IMR-90 (cell line): Measurements from ENCODE around the gene IQGAP2. TPM values are rescaled to one million over a fixed set of nuclear protein-coding genes. Genes with fewer than 3 reads are reported as not detected.

Experiments used
- ATAC-seq: fragments of 200-7000 bp; cut with Tn5 transposase; 2 replicates; pipeline ENCODE4 v1.9.1; 2020; ENCODE audit warnings: low read depth, mild to moderate bottlenecking, moderate library complexity
- BruUV-seq: library from RNA; stranded (reverse); fragments of 400-500 nt; replicated peaks from 2 replicates; lab custom pipeline; 2021; lab: Mats Ljungman, UMichigan
- CTCF ChIA-PET: fragments of 300-600 bp; formaldehyde crosslinking; extraction: SDS; loops from one replicate; lab custom pipeline; 2021; ENCODE audit warnings: antibody characterized with exemption; lab: Yijun Ruan, JAX
- POLR2A ChIA-PET: fragments of 300-600 bp; sonication (Branson Sonifier 250); formaldehyde crosslinking; loops from one replicate; lab custom pipeline; 2022; ENCODE audit warnings: antibody characterized with exemption; ENCODE audit not compliant: unreplicated experiment; lab: Charles Lee
- DNase-seq: peaks from one replicate; pipeline ENCODE4 v3.0.0; 2013
- H2AFZ ChIP-seq: replicated peaks from 2 replicates; pipeline ENCODE3; 2013; ENCODE audit warnings: low read length, mild to moderate bottlenecking; ENCODE audit not compliant: poor library complexity
- H2AK5ac ChIP-seq: 2 replicates; pipeline ENCODE4 v1.6.1; 2013; ENCODE audit warnings: low read depth, low read length, inconsistent platforms
- H2AK9ac ChIP-seq: replicated peaks from 2 replicates; pipeline ENCODE3; 2013; ENCODE audit warnings: mild to moderate bottlenecking, low read depth, low read length, moderate library complexity; ENCODE audit not compliant: poor library complexity
- H2BK120ac ChIP-seq: 2 replicates; pipeline ENCODE4 v1.6.1; 2013; ENCODE audit warnings: low read depth, low read length, inconsistent platforms
- H2BK15ac ChIP-seq: 3 replicates; pipeline ENCODE4 v1.6.1; 2013; ENCODE audit warnings: low read depth, low read length, inconsistent platforms
- H2BK20ac ChIP-seq: 2 replicates; pipeline ENCODE4 v1.6.1; 2013; ENCODE audit warnings: low read depth, mild to moderate bottlenecking, inconsistent platforms, low read length, moderate library complexity
- H2BK5ac ChIP-seq: 2 replicates; pipeline ENCODE4 v1.6.1; 2013; ENCODE audit warnings: mild to moderate bottlenecking, low read depth, low read length, inconsistent platforms; ENCODE audit not compliant: poor library complexity, severe bottlenecking
- H3K14ac ChIP-seq: replicated peaks from 2 replicates; pipeline ENCODE4 v1.6.1; 2013; ENCODE audit warnings: low read depth, low read length, inconsistent platforms
- H3K18ac ChIP-seq: 2 replicates; pipeline ENCODE4 v1.6.1; 2013; ENCODE audit warnings: low read depth, low read length, control low read depth
- H3K23ac ChIP-seq: 2 replicates; pipeline ENCODE4 v1.6.1; 2013; ENCODE audit warnings: low read depth, low read length, inconsistent platforms
- H3K27ac ChIP-seq: 2 replicates; pipeline ENCODE4 v1.5.1; 2013; ENCODE audit warnings: mild to moderate bottlenecking, control low read depth, low read length; ENCODE audit not compliant: insufficient read depth
- H3K27me3 ChIP-seq: 2 replicates; pipeline ENCODE4 v1.6.1; 2013; ENCODE audit warnings: low read length; ENCODE audit not compliant: control insufficient read depth, insufficient read depth
- H3K36me3 ChIP-seq: 2 replicates; pipeline ENCODE4 v1.6.1; 2013; ENCODE audit warnings: low read length, mixed read lengths; ENCODE audit not compliant: control insufficient read depth, insufficient read depth
- H3K4ac ChIP-seq: 2 replicates; pipeline ENCODE4 v1.6.1; 2013; ENCODE audit warnings: low read depth, low read length, inconsistent platforms
- H3K4me1 ChIP-seq: 2 replicates; pipeline ENCODE4 v1.6.1; 2013; ENCODE audit warnings: low read length, mixed read lengths; ENCODE audit not compliant: control insufficient read depth, insufficient read depth
- H3K4me2 ChIP-seq: 2 replicates; pipeline ENCODE4 v1.6.1; 2013; ENCODE audit warnings: low read depth, mild to moderate bottlenecking, control low read depth, low read length, moderate library complexity
- H3K4me3 ChIP-seq: 2 replicates; pipeline ENCODE4 v1.5.1; 2013; ENCODE audit warnings: low read depth, mild to moderate bottlenecking, control low read depth, low read length, moderate library complexity; ENCODE audit not compliant: insufficient read depth
- H3K56ac ChIP-seq: 2 replicates; pipeline ENCODE4 v1.6.1; 2013; ENCODE audit warnings: low read length, inconsistent platforms; ENCODE audit not compliant: insufficient read depth; ENCODE audit errors: extremely low read depth
- H3K79me1 ChIP-seq, 2 experiments: 2 replicates each; pipeline ENCODE4 v1.6.1; 2013; ENCODE audit warnings: low read length in 2 of 2, inconsistent platforms in 1 of 2, low read depth in 1 of 2
- H3K9ac ChIP-seq: 2 replicates; pipeline ENCODE4 v1.6.1; 2013; ENCODE audit warnings: low read depth, low read length, control low read depth
- H3K9me1 ChIP-seq: 2 replicates; pipeline ENCODE4 v1.6.1; 2013; ENCODE audit warnings: low read length, inconsistent platforms; ENCODE audit not compliant: insufficient read depth
- H3K9me3 ChIP-seq: 2 replicates; pipeline ENCODE4 v1.6.1; 2013; ENCODE audit warnings: low read length; ENCODE audit not compliant: control insufficient read depth, insufficient read depth
- H4K20me1 ChIP-seq: 2 replicates; pipeline ENCODE4 v1.6.1; 2013; ENCODE audit warnings: low read length, inconsistent platforms; ENCODE audit not compliant: insufficient read depth
- H4K5ac ChIP-seq: 2 replicates; pipeline ENCODE4 v1.6.1; 2013; ENCODE audit warnings: mild to moderate bottlenecking, low read depth, low read length, control low read depth
- H4K8ac ChIP-seq, 2 experiments: 2 replicates each; pipeline ENCODE4 v1.6.1; 2013; ENCODE audit warnings: low read depth in 2 of 2, low read length in 2 of 2, control low read depth in 1 of 2, inconsistent platforms in 1 of 2
- H4K91ac ChIP-seq: 2 replicates; pipeline ENCODE4 v1.6.1; 2013; ENCODE audit warnings: low read depth, low read length, inconsistent platforms; ENCODE audit not compliant: insufficient read depth
- BHLHE40 ChIP-seq: fragments of 150-350 bp; IDR thresholded peaks from 2 replicates; pipeline ENCODE4 v1.6.1; 2016; ENCODE audit warnings: mild to moderate bottlenecking, low read depth, low read length
- MAFK ChIP-seq: IDR thresholded peaks from 2 replicates; pipeline ENCODE4 v1.6.1; 2012; ENCODE audit warnings: low read depth, low read length, improper control_type of control experiment
- MAZ ChIP-seq: IDR thresholded peaks from 2 replicates; pipeline ENCODE4 v1.6.1; 2012; ENCODE audit warnings: low read depth, mild to moderate bottlenecking, low read length, improper control_type of control experiment, moderate library complexity, borderline replicate concordance
- RFX5 ChIP-seq: IDR thresholded peaks from 2 replicates; pipeline ENCODE4 v1.8.0; 2012; ENCODE audit warnings: low read depth, mild to moderate bottlenecking, low read length, moderate library complexity
- SMC3 ChIP-seq: fragments of 150-350 bp; IDR thresholded peaks from 2 replicates; pipeline ENCODE4 v1.6.1; 2016; ENCODE audit warnings: low read depth, mild to moderate bottlenecking, antibody characterized with exemption, low read length, moderate library complexity
- WGBS, 2 experiments: methylation state at CpG; one replicate each; pipeline versions ENCODE4 v1.1.5 to v1.1.7; 2013; ENCODE audit warnings: missing lambda C conversion rate in 2 of 2; ENCODE audit not compliant: insufficient read length in 1 of 2; ENCODE audit errors: extremely low coverage in 2 of 2; 5-methylcytosine and 5-hydroxymethylcytosine counted together
- dilution Hi-C: fragments of 300-500 bp; cut with HindIII; formaldehyde crosslinking; loops from one replicate; pipeline ENCODE4 v1.14.3; 2018; ENCODE audit warnings: low sequenced_read_pairs; ENCODE audit not compliant: unreplicated experiment
- in situ Hi-C: fragments of 300-500 bp; cut with MboI; formaldehyde crosslinking; loops from 3 replicates; pipeline ENCODE4 v1.14.3; 2019; ENCODE audit warnings: low sequenced_read_pairs, inconsistent platforms, mixed read lengths
- intact Hi-C: fragments of 100-400 bp; cut with micrococcal nuclease; formaldehyde crosslinking; loops from 2 replicates; pipeline ENCODE4 v1.10.0; 2022
- polyA plus RNA-seq, 3 experiments: library from polyadenylated mRNA; depleted of rRNA; stranded (reverse); fragments of >200 nt; gene quantifications; 2 replicates each; pipeline ENCODE4 v1.2.3, GENCODE V29; 2012; ENCODE audit warnings: low replicate concordance in 1 of 3
- total RNA-seq: library from RNA; depleted of rRNA; stranded (reverse); fragments of >200 nt; gene quantifications from 2 replicates; pipeline ENCODE4 v1.2.3, GENCODE V29; 2012

IQGAP2 gene
- total and polyA plus RNA-seq, 2 of the 4 experiments (the other 2 are of a cell fraction), result 0.21 to 0.36 TPM

DNA sequence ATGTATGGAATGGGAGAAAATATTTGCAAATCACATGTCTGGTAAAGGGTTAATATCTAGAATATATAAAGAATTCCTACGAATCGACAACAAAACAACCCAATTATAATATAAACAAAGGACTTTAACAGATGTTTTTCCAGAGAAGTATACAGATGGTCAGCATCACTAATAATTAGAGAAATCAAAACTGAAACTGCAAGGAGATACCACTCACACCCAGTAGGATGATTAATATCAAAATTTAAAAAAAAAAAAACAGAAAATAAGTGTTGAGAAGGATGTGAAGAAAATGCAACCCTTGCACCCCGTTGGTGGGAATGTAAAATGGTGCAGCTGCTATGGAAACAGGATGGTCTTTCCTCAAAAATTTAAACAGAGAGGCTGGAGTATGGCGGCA lies 278.2 kb downstream of the IQGAP2 start:
- H2BK5ac ChIP-seq, result no peak overlapping the region
- H4K91ac ChIP-seq, result no peak overlapping the region
- no peaks in the 10 kb centered on the region for H3K79me1 ChIP-seq
- H2AK9ac ChIP-seq, result no peak overlapping the region
- POLR2A ChIA-PET, result no interaction called here
- ATAC-seq (no peak), DNase-seq (no peak)
- H2BK120ac ChIP-seq, result no peak overlapping the region
- H3K27ac ChIP-seq, result no peak overlapping the region
- no peaks in the 10 kb centered on the region for H3K36me3 ChIP-seq
- H3K18ac ChIP-seq, result no peak overlapping the region
- H3K14ac ChIP-seq, result no peak overlapping the region
- CTCF ChIA-PET, result no interaction called here
- H2BK15ac ChIP-seq, result no peak overlapping the region
- H3K9me3 ChIP-seq, result no peaks in the 10 kb centered on the region
- H3K27me3 ChIP-seq, result no peaks in the 10 kb centered on the region
- H3K23ac ChIP-seq, result no peak overlapping the region
- H3K4me1 ChIP-seq, result no peaks in the 10 kb centered on the region; the same call in 1 of the 2 replicates
- no peak overlapping the region for H2AFZ ChIP-seq
- H4K5ac ChIP-seq, result no peak overlapping the region
- no peak overlapping the region for H3K56ac ChIP-seq
- WGBS, 2 experiments, result no CpG with 5 or more reads among the region's 4 CpGs
- H3K9ac ChIP-seq, result no peak overlapping the region
- H3K4ac ChIP-seq, result no peak overlapping the region
- H2AK5ac ChIP-seq, result no peak overlapping the region
- peaks cover 4% of the 10 kb centered on the region for H3K9me1 ChIP-seq
- TF ChIP-seq MAFK (no peak), MAZ (no peak), BHLHE40 (no peak), RFX5 (no peak), SMC3 (no peak)
- dilution Hi-C loops, result no loop called here
- no peaks in the 10 kb centered on the region for H4K20me1 ChIP-seq
- no peak overlapping the region for H4K8ac ChIP-seq
- no TSS peak for BruUV-seq
- no peak overlapping the region for H3K4me2 ChIP-seq
- intact Hi-C loops, result no loop called here
- in situ Hi-C loops, result no loop called here
- no peak overlapping the region for H2BK20ac ChIP-seq
- H3K4me3 ChIP-seq, result no peak overlapping the region
